SK-N-SH treated with all-trans-retinoic acid at 6 μM for 48 hours (cell line): ENCODE measurements around the gene PARP14.

Source experiments
- RARB ChIP-seq: fragments of 250-450 bp; sonication (Bioruptor Pico); IDR thresholded peaks from 2 replicates; pipeline ENCODE4 v1.8.0; 2021; ENCODE audit warnings: mild to moderate bottlenecking, moderate library complexity
- TCF4 ChIP-seq: fragments of 250-450 bp; sonication (Bioruptor Pico); IDR thresholded peaks from 2 replicates; pipeline ENCODE4 v1.8.0; 2021; ENCODE audit warnings: mild to moderate bottlenecking, moderate library complexity, borderline replicate concordance
- TF ChIP-seq, protein P1 (sequence below): fragments of 250-450 bp; sonication (Bioruptor Pico); IDR thresholded peaks from 2 replicates; pipeline ENCODE4 v1.5.0; 2020; ENCODE audit warnings: mild to moderate bottlenecking, moderate library complexity

GRCh38 chr3:122760453-122761271, 80.0 kb downstream of the PARP14 start:
- TF ChIP-seq TCF4 (no peak), RARB (CRISPR knock-in tag) (no peak)
- TF ChIP-seq, protein P1, sequence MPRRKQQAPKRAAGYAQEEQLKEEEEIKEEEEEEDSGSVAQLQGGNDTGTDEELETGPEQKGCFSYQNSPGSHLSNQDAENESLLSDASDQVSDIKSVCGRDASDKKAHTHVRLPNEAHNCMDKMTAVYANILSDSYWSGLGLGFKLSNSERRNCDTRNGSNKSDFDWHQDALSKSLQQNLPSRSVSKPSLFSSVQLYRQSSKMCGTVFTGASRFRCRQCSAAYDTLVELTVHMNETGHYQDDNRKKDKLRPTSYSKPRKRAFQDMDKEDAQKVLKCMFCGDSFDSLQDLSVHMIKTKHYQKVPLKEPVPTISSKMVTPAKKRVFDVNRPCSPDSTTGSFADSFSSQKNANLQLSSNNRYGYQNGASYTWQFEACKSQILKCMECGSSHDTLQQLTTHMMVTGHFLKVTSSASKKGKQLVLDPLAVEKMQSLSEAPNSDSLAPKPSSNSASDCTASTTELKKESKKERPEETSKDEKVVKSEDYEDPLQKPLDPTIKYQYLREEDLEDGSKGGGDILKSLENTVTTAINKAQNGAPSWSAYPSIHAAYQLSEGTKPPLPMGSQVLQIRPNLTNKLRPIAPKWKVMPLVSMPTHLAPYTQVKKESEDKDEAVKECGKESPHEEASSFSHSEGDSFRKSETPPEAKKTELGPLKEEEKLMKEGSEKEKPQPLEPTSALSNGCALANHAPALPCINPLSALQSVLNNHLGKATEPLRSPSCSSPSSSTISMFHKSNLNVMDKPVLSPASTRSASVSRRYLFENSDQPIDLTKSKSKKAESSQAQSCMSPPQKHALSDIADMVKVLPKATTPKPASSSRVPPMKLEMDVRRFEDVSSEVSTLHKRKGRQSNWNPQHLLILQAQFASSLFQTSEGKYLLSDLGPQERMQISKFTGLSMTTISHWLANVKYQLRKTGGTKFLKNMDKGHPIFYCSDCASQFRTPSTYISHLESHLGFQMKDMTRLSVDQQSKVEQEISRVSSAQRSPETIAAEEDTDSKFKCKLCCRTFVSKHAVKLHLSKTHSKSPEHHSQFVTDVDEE (CRISPR knock-in tag), result no peak
